NCI-H187 treated with DMSO at 0.1 percent for 48 hours (cell line): Measurements from ENCODE around the gene LDB2.
"Not testable (repeated sequence)": the region's sequence is repeated elsewhere in the genome, so short reads cannot be mapped to it uniquely, and the experiment has no call there.

Experiments used
- DNase-seq: peaks from one replicate; lab custom pipeline; 2025; lab: John Stamatoyannopoulos, UW

Gene LDB2

GRCh38 chr4:16646459-16646858 is 252.0 kb downstream of the LDB2 start:
- DNase-seq = no peak

- no peak for DNase-seq
Measured at GRCh38 chr4:16643893-16644292, 254.6 kb downstream of the LDB2 start.

- DNase-seq = no peak
Measured at GRCh38 chr4:16642897-16643296, 255.5 kb downstream of the LDB2 start.

- no peak for DNase-seq
Measured at GRCh38 chr4:16641971-16642370, 256.5 kb downstream of the LDB2 start.

- DNase-seq = no peak
Measured at GRCh38 chr4:16636912-16637630, 261.4 kb downstream of the LDB2 start.

- DNase-seq = no peak
Measured at GRCh38 chr4:16636304-16636703, 262.1 kb downstream of the LDB2 start.

- DNase-seq = not testable (repeated sequence)
Measured at GRCh38 chr4:16629274-16629673, 269.2 kb downstream of the LDB2 start.

GRCh38 chr4:16628835-16629234 is 269.6 kb downstream of the LDB2 start:
- not testable (repeated sequence) for DNase-seq

- no peak for DNase-seq
Measured at GRCh38 chr4:16627999-16628398, 270.4 kb downstream of the LDB2 start.

- DNase-seq = no peak
Measured at GRCh38 chr4:16626945-16627344, 271.5 kb downstream of the LDB2 start.

GRCh38 chr4:16622826-16623225 is 275.6 kb downstream of the LDB2 start:
- DNase-seq = no peak

- no peak for DNase-seq
Measured at GRCh38 chr4:16617435-16617834, 281.0 kb downstream of the LDB2 start.

GRCh38 chr4:16617011-16617410 is 281.4 kb downstream of the LDB2 start:
- DNase-seq = no peak

GRCh38 chr4:16609170-16609758 is 289.2 kb downstream of the LDB2 start:
- no peak for DNase-seq

GRCh38 chr4:16608611-16609125 is 289.8 kb downstream of the LDB2 start:
- no peak for DNase-seq

GRCh38 chr4:16608123-16608522 is 290.3 kb downstream of the LDB2 start:
- DNase-seq = no peak

GRCh38 chr4:16607241-16608066 is 291.0 kb downstream of the LDB2 start:
- no peak for DNase-seq

GRCh38 chr4:16606691-16607090 is 291.8 kb downstream of the LDB2 start:
- DNase-seq = no peak

- DNase-seq = no peak
Measured at GRCh38 chr4:16603178-16603577, 295.3 kb downstream of the LDB2 start.

GRCh38 chr4:16598597-16599206 is 299.7 kb downstream of the LDB2 start:
- no peak for DNase-seq

- DNase-seq = no peak
Measured at GRCh38 chr4:16597845-16598596, 300.4 kb downstream of the LDB2 start.

- no peak for DNase-seq
Measured at GRCh38 chr4:16597443-16597842, 301.0 kb downstream of the LDB2 start.
